ENCODE results near the gene TEAD1. TPM values are rescaled to one million over a fixed set of nuclear protein-coding genes. Genes with fewer than 3 reads are reported as not detected.

The TEAD1 gene
- total RNA-seq, 4 donors from 2014 or later, result 38.8 to 110 (median 75.3) TPM

GRCh38 chr11:12966002-12966401, 291.8 kb downstream of the TEAD1 start:
- no peak for TF ChIP-seq CTCF (IDR thresholded peaks at IDR 0.05)
- TF ChIP-seq POLR2A (IDR thresholded peaks at IDR 0.05), result no peak
- Histone ChIP-seq H3K9me3 (no peaks in the 10 kb centered on the region), H3K36me3 (no peaks in the 10 kb centered on the region), H3K27me3 (no peaks in the 10 kb centered on the region), H3K4me3 (no peak overlapping the region), H3K27ac (no peak overlapping the region), H3K4me1 (no peaks in the 10 kb centered on the region)
- no peak for DNase-seq
- intact Hi-C loops (cut with DNase I; ENCODE audit: low total_unique reads), result no loop called here

- Histone ChIP-seq H3K27me3 (no peaks in the 10 kb centered on the region), H3K4me3 (no peak overlapping the region), H3K36me3 (no peaks in the 10 kb centered on the region), H3K9me3 (no peaks in the 10 kb centered on the region), H3K4me1 (no peaks in the 10 kb centered on the region), H3K27ac (no peak overlapping the region)
- DNase-seq, result no peak
- no peak for TF ChIP-seq CTCF (IDR thresholded peaks at IDR 0.05)
- no peak for TF ChIP-seq POLR2A (IDR thresholded peaks at IDR 0.05)
- intact Hi-C loops (cut with DNase I; ENCODE audit: low total_unique reads), result no loop called here
Measured at GRCh38 chr11:12968101-12968500, 293.9 kb downstream of the TEAD1 start.

GRCh38 chr11:12968826-12969225, 294.6 kb downstream of the TEAD1 start:
- H3K27me3 ChIP-seq, result no peaks in the 10 kb centered on the region
- intact Hi-C loops (cut with DNase I; ENCODE audit: low total_unique reads), result no loop called here
- no peaks in the 10 kb centered on the region for H3K9me3 ChIP-seq
- DNase-seq, result no peak
- H3K4me3 ChIP-seq, result no peak overlapping the region
- no peak for TF ChIP-seq CTCF (IDR thresholded peaks at IDR 0.05)
- TF ChIP-seq POLR2A (IDR thresholded peaks at IDR 0.05), result no peak
- no peak overlapping the region for H3K27ac ChIP-seq
- no peaks in the 10 kb centered on the region for H3K4me1 ChIP-seq
- no peaks in the 10 kb centered on the region for H3K36me3 ChIP-seq

GRCh38 chr11:12971955-12972354, 297.7 kb downstream of the TEAD1 start:
- TF ChIP-seq POLR2A (IDR thresholded peaks at IDR 0.05) (no peak), CTCF (IDR thresholded peaks at IDR 0.05) (no peak)
- no peak for DNase-seq
- H3K4me3 ChIP-seq, result no peak overlapping the region
- no peaks in the 10 kb centered on the region for H3K4me1 ChIP-seq
- H3K9me3 ChIP-seq, result no peaks in the 10 kb centered on the region
- H3K27ac ChIP-seq, result no peak overlapping the region
- intact Hi-C loops (cut with DNase I; ENCODE audit: low total_unique reads), result no loop called here
- H3K27me3 ChIP-seq, result no peaks in the 10 kb centered on the region
- H3K36me3 ChIP-seq, result no peaks in the 10 kb centered on the region

- H3K27ac ChIP-seq, result no peak overlapping the region
- DNase-seq, result no peak
- no peaks in the 10 kb centered on the region for H3K9me3 ChIP-seq
- no peaks in the 10 kb centered on the region for H3K27me3 ChIP-seq
- no peaks in the 10 kb centered on the region for H3K4me1 ChIP-seq
- no peak for TF ChIP-seq CTCF (IDR thresholded peaks at IDR 0.05)
- TF ChIP-seq POLR2A (IDR thresholded peaks at IDR 0.05), result no peak
- H3K36me3 ChIP-seq, result no peaks in the 10 kb centered on the region
- intact Hi-C loops (cut with DNase I; ENCODE audit: low total_unique reads), result no loop called here
- H3K4me3 ChIP-seq, result no peak overlapping the region
Measured at GRCh38 chr11:12973528-12974181, 299.4 kb downstream of the TEAD1 start.
